ENCODE data around the gene TMA7. TPM values are rescaled to one million over a fixed set of nuclear protein-coding genes. Genes with fewer than 3 reads are reported as not detected.

Gene TMA7
- total and polyA plus RNA-seq, 2 donors (not counting 1 experiment from before 2014, with no cell fraction given), result 306 to 337 TPM

DNA sequence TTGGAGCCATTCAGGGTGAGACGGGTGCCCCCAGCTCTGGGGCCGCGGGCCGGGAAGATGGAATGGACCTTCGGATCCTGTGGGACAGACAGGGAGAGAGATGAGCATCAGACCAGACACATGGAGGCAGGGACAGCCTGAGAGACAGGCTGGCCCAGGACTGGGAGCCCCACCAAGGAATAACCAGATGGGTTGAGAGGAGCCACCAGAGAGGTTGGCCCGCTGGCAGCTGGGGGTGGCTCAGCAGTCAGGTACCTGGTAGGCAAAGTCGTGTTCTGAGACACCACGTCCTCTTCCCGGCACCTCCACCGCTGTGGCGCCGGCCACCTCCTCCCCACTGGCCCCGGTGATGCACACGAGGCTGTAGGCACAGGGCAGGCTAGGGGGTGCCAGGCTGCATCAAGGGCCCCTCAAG, 24.0 kb upstream of the TMA7 start:
- Histone ChIP-seq H3K9ac (ENCODE audit: insufficient read depth, low read length) (no peak overlapping the region), H2AFZ (ENCODE audit: low read length) (no peak overlapping the region), H3K4me2 (ENCODE audit: extremely low read depth, insufficient read depth, low read length) (no peak overlapping the region), H3K36me3 (ENCODE audit: control insufficient read depth, insufficient read depth, low read length) (peaks cover 15% of the 10 kb centered on the region), H3K4me3 (replicated peaks in 1 of 4; ENCODE audit: control extremely low read depth in 1 of 4, insufficient read depth in 1 of 4, low read depth in 3 of 4, low read length in 4 of 4) (no peak overlapping the region), H3K27ac (ENCODE audit: insufficient read depth, low read length) (no peak overlapping the region), H3K27me3 (ENCODE audit: control insufficient read depth, insufficient read depth, low read length) (no peaks in the 10 kb centered on the region), H3K4me1 (ENCODE audit: control insufficient read depth, extremely low read depth, insufficient read depth, low read length) (no peaks in the 10 kb centered on the region), H3K79me2 (ENCODE audit: control insufficient read depth, insufficient read depth, low read length) (no peaks in the 10 kb centered on the region), H3K9me3 (ENCODE audit: control insufficient read depth, insufficient read depth, low read depth, low read length) (no peaks in the 10 kb centered on the region), H4K20me1 (ENCODE audit: control insufficient read depth, extremely low read depth, insufficient read depth, low read length) (no peaks in the 10 kb centered on the region)
- no peak for DNase-seq (ENCODE audit: low read depth in 2 of 2)
- TF ChIP-seq, protein P1, sequence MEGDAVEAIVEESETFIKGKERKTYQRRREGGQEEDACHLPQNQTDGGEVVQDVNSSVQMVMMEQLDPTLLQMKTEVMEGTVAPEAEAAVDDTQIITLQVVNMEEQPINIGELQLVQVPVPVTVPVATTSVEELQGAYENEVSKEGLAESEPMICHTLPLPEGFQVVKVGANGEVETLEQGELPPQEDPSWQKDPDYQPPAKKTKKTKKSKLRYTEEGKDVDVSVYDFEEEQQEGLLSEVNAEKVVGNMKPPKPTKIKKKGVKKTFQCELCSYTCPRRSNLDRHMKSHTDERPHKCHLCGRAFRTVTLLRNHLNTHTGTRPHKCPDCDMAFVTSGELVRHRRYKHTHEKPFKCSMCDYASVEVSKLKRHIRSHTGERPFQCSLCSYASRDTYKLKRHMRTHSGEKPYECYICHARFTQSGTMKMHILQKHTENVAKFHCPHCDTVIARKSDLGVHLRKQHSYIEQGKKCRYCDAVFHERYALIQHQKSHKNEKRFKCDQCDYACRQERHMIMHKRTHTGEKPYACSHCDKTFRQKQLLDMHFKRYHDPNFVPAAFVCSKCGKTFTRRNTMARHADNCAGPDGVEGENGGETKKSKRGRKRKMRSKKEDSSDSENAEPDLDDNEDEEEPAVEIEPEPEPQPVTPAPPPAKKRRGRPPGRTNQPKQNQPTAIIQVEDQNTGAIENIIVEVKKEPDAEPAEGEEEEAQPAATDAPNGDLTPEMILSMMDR (conservative IDR thresholded peaks at IDR 0.05 in 1 of 2, IDR thresholded peaks at IDR 0.05 in 1 of 2; ENCODE audit: low read depth in 1 of 2, low read length in 2 of 2), result no peak
- TF ChIP-seq EZH2 (IDR thresholded peaks at IDR 0.05; ENCODE audit: low read length, missing control alignments), result no peak

DNA sequence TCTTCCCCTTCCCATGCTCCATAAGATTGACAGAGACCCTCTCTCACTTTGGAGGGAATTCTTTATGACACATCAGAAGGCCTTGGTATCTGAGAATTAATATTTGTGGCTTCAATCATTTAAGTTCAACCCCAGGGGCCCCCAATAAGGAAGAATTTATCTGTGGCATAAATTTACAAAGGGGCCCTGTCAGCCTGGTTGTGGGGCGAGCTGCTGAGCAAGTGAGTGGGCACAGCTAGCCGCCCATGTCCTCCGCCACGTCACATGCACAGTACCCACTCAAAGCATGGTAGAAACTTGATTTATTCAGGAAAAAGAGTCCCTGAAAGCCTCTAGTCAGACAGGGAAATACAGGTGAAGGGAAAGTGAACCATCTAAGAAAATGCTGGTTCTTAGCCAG, 23.5 kb upstream of the TMA7 start:
- Histone ChIP-seq H2AFZ (ENCODE audit: low read length) (no peak overlapping the region), H3K4me1 (ENCODE audit: control insufficient read depth, extremely low read depth, insufficient read depth, low read length) (no peaks in the 10 kb centered on the region), H3K9ac (ENCODE audit: insufficient read depth, low read length) (no peak overlapping the region), H3K4me3 (replicated peaks in 1 of 4; ENCODE audit: control extremely low read depth in 1 of 4, insufficient read depth in 1 of 4, low read depth in 3 of 4, low read length in 4 of 4) (no peak overlapping the region), H3K27me3 (ENCODE audit: control insufficient read depth, insufficient read depth, low read length) (no peaks in the 10 kb centered on the region), H3K79me2 (ENCODE audit: control insufficient read depth, insufficient read depth, low read length) (no peaks in the 10 kb centered on the region), H3K9me3 (ENCODE audit: control insufficient read depth, insufficient read depth, low read depth, low read length) (no peaks in the 10 kb centered on the region), H3K27ac (ENCODE audit: insufficient read depth, low read length) (no peak overlapping the region), H3K4me2 (ENCODE audit: extremely low read depth, insufficient read depth, low read length) (no peak overlapping the region), H3K36me3 (ENCODE audit: control insufficient read depth, insufficient read depth, low read length) (peaks cover 15% of the 10 kb centered on the region), H4K20me1 (ENCODE audit: control insufficient read depth, extremely low read depth, insufficient read depth, low read length) (no peaks in the 10 kb centered on the region)
- TF ChIP-seq EZH2 (IDR thresholded peaks at IDR 0.05; ENCODE audit: low read length, missing control alignments), result no peak
- TF ChIP-seq, protein P1 (conservative IDR thresholded peaks at IDR 0.05 in 1 of 2, IDR thresholded peaks at IDR 0.05 in 1 of 2; ENCODE audit: low read depth in 1 of 2, low read length in 2 of 2), result no peak
- DNase-seq (ENCODE audit: low read depth in 2 of 2), result no peak

- no peak overlapping the region for H2AFZ ChIP-seq (ENCODE audit: low read length)
Measured at GRCh38 chr3:48417529-48418108, 22.4 kb upstream of the TMA7 start.

More at GRCh38 chr3:48417529-48418108, 22.4 kb upstream of the TMA7 start:
- no peak for DNase-seq (ENCODE audit: low read depth in 2 of 2)
- Histone ChIP-seq H3K27ac (ENCODE audit: insufficient read depth, low read length) (no peak overlapping the region), H3K4me3 (replicated peaks in 1 of 4; ENCODE audit: control extremely low read depth in 1 of 4, insufficient read depth in 1 of 4, low read depth in 3 of 4, low read length in 4 of 4) (no peak overlapping the region), H3K27me3 (ENCODE audit: control insufficient read depth, insufficient read depth, low read length) (no peaks in the 10 kb centered on the region), H3K9me3 (ENCODE audit: control insufficient read depth, insufficient read depth, low read depth, low read length) (no peaks in the 10 kb centered on the region), H3K36me3 (ENCODE audit: control insufficient read depth, insufficient read depth, low read length) (peaks cover 11% of the 10 kb centered on the region), H3K4me1 (ENCODE audit: control insufficient read depth, extremely low read depth, insufficient read depth, low read length) (no peaks in the 10 kb centered on the region), H3K79me2 (ENCODE audit: control insufficient read depth, insufficient read depth, low read length) (no peaks in the 10 kb centered on the region), H3K4me2 (ENCODE audit: extremely low read depth, insufficient read depth, low read length) (no peak overlapping the region), H4K20me1 (ENCODE audit: control insufficient read depth, extremely low read depth, insufficient read depth, low read length) (no peaks in the 10 kb centered on the region), H3K9ac (ENCODE audit: insufficient read depth, low read length) (no peak overlapping the region)
- TF ChIP-seq EZH2 (IDR thresholded peaks at IDR 0.05; ENCODE audit: low read length, missing control alignments), result no peak
- TF ChIP-seq, protein P1 (conservative IDR thresholded peaks at IDR 0.05 in 1 of 2, IDR thresholded peaks at IDR 0.05 in 1 of 2; ENCODE audit: low read depth in 1 of 2, low read length in 2 of 2), result no peak
